ENCODE results near the gene DEF6.

DNA sequence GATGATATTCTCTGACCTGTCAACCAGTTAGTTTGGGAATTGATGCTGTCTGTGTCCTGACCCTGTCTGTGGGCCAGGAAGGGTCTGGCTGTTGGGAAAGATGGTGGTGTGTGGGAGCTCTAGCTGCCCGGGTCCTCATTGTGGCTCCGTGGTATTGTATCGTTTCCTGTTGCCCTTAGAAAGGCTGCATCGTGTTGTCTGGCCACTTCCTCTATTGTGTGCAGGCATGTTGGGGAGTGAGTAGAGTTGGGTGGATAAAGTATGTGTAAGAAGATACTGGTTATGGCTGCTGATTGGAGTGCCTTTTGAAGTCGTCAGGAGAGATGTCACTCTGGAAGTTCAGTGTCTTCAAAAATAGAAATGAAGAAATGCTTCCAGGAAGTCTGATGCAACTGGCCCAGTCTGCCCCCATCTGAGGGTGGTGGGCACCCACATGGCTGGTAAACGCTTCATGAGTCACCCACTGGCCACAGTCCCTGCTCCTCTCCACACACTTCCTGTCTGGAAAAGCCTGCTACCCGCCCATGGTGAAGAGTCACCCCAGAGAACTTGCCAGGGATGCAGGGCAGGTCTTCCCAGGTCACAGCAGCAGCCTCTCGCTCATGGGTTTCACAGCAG is 72.6 kb downstream of the DEF6 start:
- TF ChIP-seq CTCF (conservative IDR thresholded peaks at IDR 0.05; ENCODE audit: low read length), result no peak
- no peak for TF ChIP-seq EZH2phosphoT487 (IDR thresholded peaks at IDR 0.05; ENCODE audit: borderline replicate concordance)

Measured in Loucy (cell line).